Activated naive CD8-positive, alpha-beta T cell (primary cell): ENCODE measurements around the gene MFSD12.
A peak's percentile ranks its signal among the peaks of the same experiment; 100 is the strongest.

ENCODE experiments used
- H3K27ac Mint-ChIP-seq: one replicate; pipeline ENCODE4 v1.8.0; 2021; ENCODE audit warnings: mixed read lengths
- H3K27me3 Mint-ChIP-seq: one replicate; pipeline ENCODE4 v1.8.0; 2021; ENCODE audit warnings: mixed read lengths
- H3K36me3 Mint-ChIP-seq: one replicate; pipeline ENCODE4 v1.8.0; 2021; ENCODE audit warnings: mixed read lengths
- H3K4me1 Mint-ChIP-seq: one replicate; pipeline ENCODE4 v1.8.0; 2021; ENCODE audit warnings: low read depth, mixed read lengths
- H3K4me3 Mint-ChIP-seq: one replicate; pipeline ENCODE4 v1.8.0; 2021; ENCODE audit warnings: mild to moderate bottlenecking, mixed read lengths
- H3K9me3 Mint-ChIP-seq: one replicate; pipeline ENCODE4 v1.8.0; 2021; ENCODE audit warnings: low read depth, mixed read lengths

MFSD12 gene

DNA sequence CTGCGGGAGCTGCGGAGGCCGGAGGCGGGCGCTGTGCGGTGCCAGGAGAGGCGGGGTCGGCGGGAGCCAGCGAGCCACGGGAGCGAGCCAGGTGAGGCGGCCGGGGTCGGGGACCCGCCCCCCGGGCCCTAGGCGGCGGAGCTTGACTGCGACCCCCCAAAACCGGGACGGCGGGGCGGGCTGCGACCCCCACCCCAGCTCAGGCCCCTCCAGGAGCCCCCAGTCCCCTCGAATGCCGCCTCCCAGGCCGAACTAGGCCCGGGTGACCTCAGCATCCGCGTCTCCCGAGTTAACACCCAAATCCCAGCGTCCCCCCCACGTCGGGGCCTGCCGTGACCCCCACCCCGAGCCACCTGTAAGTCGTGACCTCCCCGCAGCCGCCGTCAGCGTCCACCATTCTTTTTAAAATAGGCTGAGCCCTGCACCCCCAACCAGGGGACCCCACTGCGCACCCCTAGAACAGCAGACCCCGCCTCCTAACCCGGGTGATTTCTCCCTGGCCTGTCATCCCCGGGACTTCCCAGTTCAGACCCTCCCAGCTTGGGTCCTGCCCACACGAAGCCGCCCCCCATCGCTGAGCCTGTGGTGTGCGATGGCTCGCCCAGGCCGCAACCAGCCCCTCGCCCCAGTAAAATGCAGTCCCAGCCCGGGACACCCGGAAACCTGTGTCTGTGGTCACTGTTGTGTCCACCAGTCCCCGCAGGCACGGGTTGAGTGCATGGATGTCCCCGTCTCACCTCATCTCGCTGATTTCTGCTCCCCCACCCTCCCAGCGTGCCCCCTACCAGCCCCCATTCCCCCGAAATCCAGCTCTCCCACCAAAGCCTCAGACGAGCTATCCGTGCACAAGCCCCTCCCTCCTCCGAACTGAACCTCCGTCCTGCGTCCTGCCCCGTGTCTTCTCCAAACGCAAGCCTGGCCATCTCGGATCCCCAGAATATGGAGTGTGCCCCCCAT lies 50.7 kb downstream of the MFSD12 start:
- peaks cover 3% of the 10 kb centered on the region for H3K36me3 Mint-ChIP-seq
- peak overlapping the region; percentile 46 for H3K27ac Mint-ChIP-seq
- H3K4me1 Mint-ChIP-seq: peaks cover 42% of the 10 kb centered on the region
- no peaks in the 10 kb centered on the region for H3K9me3 Mint-ChIP-seq
- H3K4me3 Mint-ChIP-seq: peak overlapping the region; percentile 89
- no peaks in the 10 kb centered on the region for H3K27me3 Mint-ChIP-seq

DNA sequence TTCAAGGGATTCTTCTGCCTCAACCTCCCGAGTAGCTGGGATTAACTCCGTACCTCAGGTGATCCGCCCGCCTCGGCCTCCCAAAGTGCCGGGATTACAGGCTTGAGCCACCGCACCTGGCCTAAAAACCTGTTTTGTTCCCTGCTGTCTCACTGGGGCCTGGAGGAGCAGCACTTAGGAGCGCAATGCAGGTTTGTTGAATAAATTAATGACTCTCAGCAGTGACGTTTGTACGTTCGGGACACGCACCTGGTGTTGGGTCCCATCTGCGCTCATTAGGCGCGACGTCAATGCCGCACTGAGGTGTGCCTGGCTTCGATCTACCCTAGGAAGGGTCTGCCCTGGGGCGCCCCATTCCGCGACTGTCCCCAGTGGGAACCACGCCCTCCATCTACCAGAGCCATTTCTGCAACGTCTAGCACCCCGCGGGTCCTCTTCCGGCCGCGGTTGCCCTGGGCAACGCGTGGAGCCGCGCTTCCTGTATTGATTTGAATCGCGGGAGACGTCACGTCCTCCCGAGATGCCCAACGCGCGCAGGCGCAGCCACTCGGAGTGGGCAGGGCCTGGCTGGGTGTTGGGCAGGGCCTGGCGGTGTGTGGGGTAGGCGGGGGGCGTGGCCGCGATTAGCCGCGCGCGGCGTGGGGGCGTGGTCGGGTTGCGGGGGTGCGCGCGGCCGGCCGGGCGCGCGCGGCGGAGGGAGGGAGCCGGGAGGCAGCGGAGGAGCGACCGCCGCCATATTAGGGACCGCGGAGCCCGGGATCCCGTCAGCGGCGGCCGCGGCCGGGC lies 51.6 kb downstream of the MFSD12 start, which contains the start of gene FZR1:
Gene FZR1 (plus strand): TSS at position 714 of the 786 bp plus-strand sequence. CDS start 16,679 bp downstream, outside the sequence.
- no peaks in the 10 kb centered on the region for H3K9me3 Mint-ChIP-seq
- no peaks in the 10 kb centered on the region for H3K27me3 Mint-ChIP-seq
- peak within 1 kb of the TSS; percentile 97 for H3K4me3 Mint-ChIP-seq
- peak within 1 kb of the TSS; percentile 98 for H3K27ac Mint-ChIP-seq
- peaks cover 3% of the 10 kb centered on the region for H3K36me3 Mint-ChIP-seq
- peaks cover 42% of the 10 kb centered on the region for H3K4me1 Mint-ChIP-seq

DNA sequence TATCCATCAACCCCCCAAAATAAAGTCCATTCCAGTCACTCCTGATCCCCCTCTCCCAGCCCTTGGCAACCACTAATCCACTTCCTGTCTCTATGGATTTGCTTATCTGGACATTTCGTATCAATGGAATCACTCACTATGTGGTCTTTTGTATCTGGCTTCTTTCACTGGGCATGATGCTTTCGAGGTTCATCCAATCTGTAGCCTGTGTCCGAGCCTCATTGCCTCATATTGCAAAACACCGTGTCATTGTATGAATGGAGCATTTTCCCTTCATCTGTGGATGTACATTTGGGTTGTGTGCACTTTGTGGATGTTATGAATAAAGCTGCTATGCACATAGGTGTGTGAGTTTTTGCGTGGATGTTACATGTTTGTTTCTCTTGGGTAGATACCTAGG lies 52.7 kb downstream of the MFSD12 start:
- Mint-ChIP-seq H3K36me3 (peaks cover 3% of the 10 kb centered on the region), H3K9me3 (no peaks in the 10 kb centered on the region), H3K4me1 (peaks cover 43% of the 10 kb centered on the region), H3K27me3 (no peaks in the 10 kb centered on the region), H3K27ac (peak overlapping the region; percentile 98), H3K4me3 (peak overlapping the region; percentile 97)

DNA sequence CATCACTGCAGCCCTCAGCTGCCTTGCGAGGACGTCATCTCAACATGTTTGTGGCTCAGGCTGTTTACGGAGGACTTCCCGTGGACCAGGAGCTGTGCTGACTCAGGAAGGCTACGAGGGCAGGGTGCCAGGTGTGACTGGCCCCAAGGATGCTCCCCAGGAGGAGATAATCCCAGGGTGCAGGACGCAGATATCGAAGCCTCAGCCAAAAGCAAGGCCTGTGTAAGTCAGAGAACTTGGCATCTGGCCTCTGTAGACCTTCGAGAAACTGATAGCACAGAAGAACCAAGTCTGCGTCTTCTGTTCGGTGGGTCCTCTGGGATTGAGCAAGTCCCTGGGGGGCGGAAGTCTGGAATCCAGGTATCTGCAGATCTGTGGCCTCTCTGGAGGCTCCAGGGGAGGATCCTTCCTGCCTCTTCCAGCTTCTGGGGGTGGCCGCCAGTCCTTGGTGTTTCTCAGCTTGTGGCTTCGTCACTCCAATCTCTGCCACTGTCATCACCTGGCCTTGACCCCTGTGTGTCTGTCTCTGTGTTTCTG lies 54.3 kb downstream of the MFSD12 start:
- no peaks in the 10 kb centered on the region for H3K27me3 Mint-ChIP-seq
- H3K36me3 Mint-ChIP-seq: peaks cover 3% of the 10 kb centered on the region
- H3K4me3 Mint-ChIP-seq: no peak overlapping the region
- no peak overlapping the region for H3K27ac Mint-ChIP-seq
- peaks cover 41% of the 10 kb centered on the region for H3K4me1 Mint-ChIP-seq
- H3K9me3 Mint-ChIP-seq: no peaks in the 10 kb centered on the region

DNA sequence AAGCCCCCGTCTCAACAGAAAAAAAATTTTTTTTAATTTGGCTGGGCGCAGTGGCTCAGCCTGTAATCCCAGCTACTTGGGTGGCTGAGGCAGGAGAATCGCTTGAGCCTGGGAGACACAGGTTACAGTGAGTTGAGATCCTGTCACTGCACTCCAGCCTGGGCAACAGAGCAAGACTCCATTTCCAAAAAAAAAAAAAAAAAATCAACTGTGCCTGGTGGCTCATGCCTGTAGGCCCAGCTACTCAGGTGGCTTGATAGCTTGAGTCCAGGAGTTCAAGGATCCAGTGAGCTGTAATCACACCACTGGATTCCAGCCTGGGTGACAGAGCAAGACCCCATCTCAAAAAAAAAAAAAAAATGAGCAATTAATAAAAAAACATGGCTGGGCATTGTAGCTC lies 55.6 kb downstream of the MFSD12 start:
- H3K4me1 Mint-ChIP-seq: peaks cover 36% of the 10 kb centered on the region
- peaks cover 5% of the 10 kb centered on the region for H3K36me3 Mint-ChIP-seq
- H3K27ac Mint-ChIP-seq: no peak overlapping the region
- H3K4me3 Mint-ChIP-seq: no peak overlapping the region
- H3K27me3 Mint-ChIP-seq: no peaks in the 10 kb centered on the region
- H3K9me3 Mint-ChIP-seq: no peaks in the 10 kb centered on the region

DNA sequence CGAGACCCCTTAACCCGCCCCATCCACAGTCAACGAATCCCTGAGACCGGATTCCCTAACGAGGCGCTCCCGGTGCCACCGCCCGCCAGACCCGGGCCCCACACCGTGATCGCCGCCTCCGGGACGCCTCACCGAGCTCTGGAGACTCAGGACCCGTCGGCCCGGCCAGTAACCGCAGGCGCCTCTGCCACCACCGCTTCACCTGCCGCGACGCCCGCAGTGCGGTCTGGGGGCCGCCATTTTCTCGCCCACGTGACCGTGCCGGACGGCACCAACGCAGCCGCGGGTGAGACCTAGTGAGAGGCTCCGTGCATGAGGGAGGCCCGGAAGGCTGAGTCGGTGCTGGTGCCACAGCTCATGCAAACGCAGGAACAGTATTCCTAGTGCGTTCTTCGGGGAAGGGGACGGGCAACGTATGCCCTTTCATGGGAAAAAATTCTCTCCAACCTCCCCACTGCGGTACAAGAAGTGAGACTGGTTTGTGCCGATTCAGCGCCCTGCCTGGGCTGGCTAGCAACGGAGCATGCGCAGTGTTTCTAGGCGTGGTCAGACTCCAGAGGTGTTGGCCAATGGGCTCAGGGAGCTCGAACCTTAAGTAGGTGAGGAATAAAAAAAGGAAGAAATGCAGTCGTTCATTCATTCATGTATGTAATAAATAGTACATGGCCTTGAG lies 56.8 kb downstream of the MFSD12 start, which contains the start of gene DOHH:
Gene DOHH (minus strand): TSS at position 246 of the 673 bp plus-strand sequence. CDS start 3,860 bp downstream, outside the sequence.
- Mint-ChIP-seq H3K27me3 (no peaks in the 10 kb centered on the region), H3K36me3 (peaks cover 5% of the 10 kb centered on the region), H3K4me1 (peaks cover 31% of the 10 kb centered on the region), H3K4me3 (peak within 1 kb of the TSS; percentile 90), H3K9me3 (no peaks in the 10 kb centered on the region), H3K27ac (peak within 1 kb of the TSS; percentile 97)

DNA sequence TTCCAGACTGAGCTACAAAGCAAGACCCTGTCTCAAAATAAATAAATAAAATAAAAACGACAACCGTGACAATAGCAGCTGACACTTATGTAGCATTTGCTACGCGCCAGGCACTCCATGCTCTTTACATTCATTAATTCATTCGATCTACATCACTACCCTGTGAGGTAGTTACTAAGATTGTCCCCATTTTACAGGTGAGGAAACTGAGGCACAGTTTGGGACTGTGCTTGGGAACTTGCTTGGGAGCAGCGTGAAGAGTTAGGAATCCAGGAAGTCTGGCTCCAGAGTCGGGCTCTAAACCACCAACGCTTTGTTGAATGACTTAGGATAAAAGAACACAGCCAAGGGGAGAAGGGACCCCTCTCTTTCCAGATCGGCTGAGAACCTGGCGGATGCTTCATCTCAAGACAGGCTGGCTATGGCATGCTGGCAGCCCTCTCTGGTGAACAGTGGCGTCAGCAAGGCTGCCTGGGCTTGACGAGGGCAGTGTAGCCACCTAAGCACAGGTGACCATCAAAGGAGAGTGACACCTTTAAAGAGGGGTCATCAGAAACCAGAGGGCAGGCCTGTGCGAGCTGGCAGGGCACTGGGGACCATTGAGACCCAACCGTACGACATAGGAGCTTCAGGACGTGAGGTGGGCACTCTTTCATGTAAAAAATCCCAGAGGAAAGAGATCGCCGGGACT lies 57.5 kb downstream of the MFSD12 start:
- H3K36me3 Mint-ChIP-seq: peaks cover 5% of the 10 kb centered on the region
- H3K4me3 Mint-ChIP-seq: peak overlapping the region; percentile 90
- H3K9me3 Mint-ChIP-seq: no peaks in the 10 kb centered on the region
- H3K27ac Mint-ChIP-seq: peak overlapping the region; percentile 97
- H3K4me1 Mint-ChIP-seq: peaks cover 29% of the 10 kb centered on the region
- H3K27me3 Mint-ChIP-seq: no peaks in the 10 kb centered on the region

DNA sequence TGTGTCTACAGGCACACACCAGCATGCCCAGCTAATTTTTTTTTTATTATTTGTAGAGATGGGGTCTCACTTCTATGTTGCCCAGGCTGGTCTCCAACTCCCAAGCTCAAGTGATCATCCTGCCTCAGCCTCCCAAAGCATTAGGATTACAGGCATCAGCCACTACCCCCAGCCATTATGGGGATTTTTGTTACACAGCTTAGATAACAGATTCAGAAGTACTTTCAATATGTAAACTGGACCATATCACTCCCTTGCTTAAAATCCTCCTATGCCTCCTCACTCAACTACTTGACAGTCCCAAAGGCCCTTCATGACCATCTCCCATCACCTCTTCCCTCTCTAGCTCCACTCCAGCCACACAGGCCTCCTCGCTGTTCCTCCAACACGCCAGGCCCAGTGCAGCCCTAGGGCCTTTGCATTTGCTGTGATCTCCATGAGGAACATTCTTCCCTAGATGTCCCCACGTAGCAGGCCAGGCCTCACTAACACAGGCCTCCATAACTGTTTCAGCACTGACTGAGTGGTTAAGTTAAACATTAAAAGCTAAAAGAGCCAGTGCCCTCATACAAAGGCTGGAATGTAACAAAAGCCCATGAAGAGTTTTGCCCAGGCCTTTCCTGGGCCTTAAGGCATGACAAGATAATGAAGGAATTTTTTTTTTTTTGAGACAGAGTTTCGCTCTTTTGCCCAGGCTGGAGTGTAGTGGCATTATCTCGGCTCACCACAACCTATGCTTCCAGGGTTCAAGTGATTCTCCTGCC lies 59.4 kb downstream of the MFSD12 start:
- H3K27ac Mint-ChIP-seq: no peak overlapping the region
- H3K4me3 Mint-ChIP-seq: peak overlapping the region; percentile 52
- H3K27me3 Mint-ChIP-seq: no peaks in the 10 kb centered on the region
- H3K9me3 Mint-ChIP-seq: no peaks in the 10 kb centered on the region
- H3K4me1 Mint-ChIP-seq: peaks cover 26% of the 10 kb centered on the region
- H3K36me3 Mint-ChIP-seq: peaks cover 5% of the 10 kb centered on the region

DNA sequence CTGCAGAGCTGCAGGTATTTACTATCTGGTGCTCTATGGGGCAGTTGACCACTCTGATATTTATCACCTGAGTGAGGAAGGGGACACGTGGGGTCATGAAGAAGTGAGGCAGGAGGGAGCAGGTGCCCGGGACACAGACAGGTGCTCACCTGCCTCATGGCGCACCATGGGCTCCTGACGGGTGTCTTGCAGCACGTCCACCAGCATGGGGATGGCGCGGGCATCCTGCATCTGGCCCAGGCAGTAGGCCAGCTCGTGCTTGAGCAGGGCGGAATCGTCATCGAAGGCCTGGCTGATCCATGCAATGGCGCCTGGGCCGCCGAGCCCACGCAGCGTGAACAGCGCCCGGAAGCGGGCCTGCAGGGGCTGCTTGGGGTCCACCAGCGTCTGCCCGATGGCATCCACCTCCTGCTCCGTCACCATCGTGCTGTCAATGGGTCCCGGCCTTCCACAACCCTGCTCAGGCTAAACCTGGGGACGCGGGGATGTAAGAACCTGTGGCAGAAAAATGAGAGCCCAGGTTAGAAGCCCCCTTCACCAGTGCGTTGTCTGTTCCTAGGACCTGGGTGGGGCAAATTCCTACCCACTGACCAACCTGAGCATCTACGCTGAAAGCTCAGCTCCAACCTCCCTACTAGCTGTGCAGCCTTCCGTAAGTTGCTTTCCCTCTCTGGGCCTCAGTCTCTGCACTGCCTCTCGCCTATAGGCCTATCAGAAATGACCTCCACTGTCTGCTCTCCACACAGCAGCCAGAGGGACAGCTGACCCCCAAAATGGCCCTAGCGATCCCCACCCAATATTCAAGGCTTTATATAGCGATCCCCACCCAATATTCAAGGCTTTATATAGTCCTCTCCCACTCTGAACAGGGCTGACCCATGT lies 60.8 kb downstream of the MFSD12 start:
- Mint-ChIP-seq H3K36me3 (peaks cover 5% of the 10 kb centered on the region), H3K4me3 (no peak overlapping the region), H3K4me1 (peaks cover 26% of the 10 kb centered on the region), H3K27ac (no peak overlapping the region), H3K9me3 (no peaks in the 10 kb centered on the region), H3K27me3 (no peaks in the 10 kb centered on the region)

DNA sequence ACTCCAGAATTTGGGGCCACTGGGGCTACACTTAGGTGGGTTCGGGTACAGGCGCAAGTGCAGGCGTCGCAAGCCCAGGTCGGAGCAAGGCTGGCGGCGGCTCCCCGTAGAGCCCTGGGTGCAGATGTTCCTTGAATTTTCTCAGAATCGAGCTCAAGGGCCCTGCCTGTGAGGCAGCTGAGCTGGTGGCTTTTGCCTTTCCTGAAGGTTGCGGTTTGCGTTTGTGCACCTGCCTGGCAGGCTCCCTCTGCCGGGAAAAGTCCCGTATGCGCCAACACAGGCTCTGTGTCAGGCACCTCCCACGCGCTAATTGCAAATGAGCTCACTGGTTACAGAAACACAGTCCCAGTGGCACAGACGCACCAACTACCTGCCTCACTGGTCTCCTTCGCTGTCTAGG lies 62.8 kb downstream of the MFSD12 start:
- no peaks in the 10 kb centered on the region for H3K9me3 Mint-ChIP-seq
- H3K36me3 Mint-ChIP-seq: peaks cover 5% of the 10 kb centered on the region
- H3K4me3 Mint-ChIP-seq: no peak overlapping the region
- no peak overlapping the region for H3K27ac Mint-ChIP-seq
- H3K27me3 Mint-ChIP-seq: no peaks in the 10 kb centered on the region
- H3K4me1 Mint-ChIP-seq: peaks cover 16% of the 10 kb centered on the region
